Uterus (tissue), 4 donors: Measurements from ENCODE around the gene MAN2B2. TPM values are rescaled to one million over a fixed set of nuclear protein-coding genes. Genes with fewer than 3 reads are reported as not detected.

Experiments used
- DNase-seq, 2 donors: peaks; one replicate each; pipeline ENCODE4 v3.0.0-alpha.2; 2019 to 2020
- H3K27ac ChIP-seq, 2 donors: fragments of 200-600 bp; sonication (generic); 1 replicate in 1 of 2; 2 replicates in 1 of 2; pipeline ENCODE4 v1.5.1; 2016 to 2018
- H3K27me3 ChIP-seq, 2 donors: fragments of 200-600 bp; sonication (generic); one replicate each; pipeline ENCODE4 v1.5.1; 2018 to 2019; ENCODE audit warnings: control low read depth in 1 of 2
- H3K36me3 ChIP-seq, 2 donors: fragments of 200-600 bp; sonication (generic); one replicate each; pipeline ENCODE4 v1.5.1; 2019; ENCODE audit warnings: control low read depth in 1 of 2
- H3K4me1 ChIP-seq, 2 donors: fragments of 200-600 bp; sonication (generic); one replicate each; pipeline ENCODE4 v1.5.1; 2018 to 2019; ENCODE audit warnings: control low read depth in 1 of 2
- H3K4me3 ChIP-seq, 2 donors: fragments of 200-600 bp; sonication (generic); 1 replicate in 1 of 2; 2 replicates in 1 of 2; pipeline ENCODE4 v1.5.1; 2018 to 2019; ENCODE audit warnings: mild to moderate bottlenecking in 1 of 2
- H3K9me3 ChIP-seq, 2 donors: fragments of 200-600 bp; sonication (generic); one replicate each; pipeline ENCODE4 v1.5.1; 2019; ENCODE audit warnings: control low read depth in 1 of 2
- CTCF ChIP-seq, 4 experiments: fragments of 200-600 bp in 2 of 4; fragments of 450-650 bp in 2 of 4; sonication (generic) in 2 of 4; IDR thresholded peaks; one replicate each; pipeline ENCODE4 v1.5.1; 2016 to 2019; ENCODE audit warnings: antibody characterized with exemption in 4 of 4, mild to moderate bottlenecking in 2 of 4, moderate library complexity in 1 of 4
- POLR2A ChIP-seq, 2 donors: fragments of 450-650 bp; IDR thresholded peaks; one replicate each; pipeline ENCODE4 v1.6.1; 2016; ENCODE audit warnings: antibody characterized with exemption in 2 of 2, mild to moderate bottlenecking in 1 of 2, moderate library complexity in 1 of 2
- intact Hi-C: fragments of 100-400 bp; cut with DNase I; formaldehyde crosslinking; loops from one replicate; pipeline ENCODE4 v1.15.1; 2023; ENCODE audit warnings: low total_unique reads
- total RNA-seq, 4 donors: library from RNA; depleted of rRNA in 3 of 4; stranded (reverse); fragments of >200 nt in 3 of 4; gene quantifications; one replicate each; pipeline versions ENCODE4 v1.1.0 to v1.2.4, GENCODE V29; 2014 to 2023
- donor health status: DM: yes; HTN: yes; CAD: no.

The MAN2B2 gene
- total RNA-seq, 4 donors from 2014 or later, result 14.8 to 30.8 (median 19.2) TPM

GRCh38 chr4:6542951-6543350, 32.0 kb upstream of the MAN2B2 start:
- H3K27ac ChIP-seq, result no peak overlapping the region
- no peak for TF ChIP-seq POLR2A (IDR thresholded peaks at IDR 0.05)
- TF ChIP-seq CTCF (IDR thresholded peaks at IDR 0.05), result no peak
- no peaks in the 10 kb centered on the region for H3K36me3 ChIP-seq
- no peak for DNase-seq
- H3K27me3 ChIP-seq, result peaks cover 0 to 7% of the 10 kb centered on the region in 2 donors
- H3K4me3 ChIP-seq, result no peak overlapping the region
- H3K9me3 ChIP-seq, result no peaks in the 10 kb centered on the region
- H3K4me1 ChIP-seq, result no peaks in the 10 kb centered on the region
- intact Hi-C loops, result loop anchor here (10.0 kb wide), 1 partner anchor 208 kb away; no protein-coding TSS in a partner anchor

- no peak for DNase-seq
- Histone ChIP-seq H3K27ac (no peak overlapping the region), H3K4me1 (no peaks in the 10 kb centered on the region), H3K4me3 (no peak overlapping the region), H3K36me3 (no peaks in the 10 kb centered on the region), H3K27me3 (no peaks in the 10 kb centered on the region), H3K9me3 (no peaks in the 10 kb centered on the region)
- TF ChIP-seq POLR2A (IDR thresholded peaks at IDR 0.05) (no peak), CTCF (IDR thresholded peaks at IDR 0.05) (no peak)
- intact Hi-C loops, result loop anchor here (10.0 kb wide), 1 partner anchor 211 kb away; no protein-coding TSS in a partner anchor
These were observed 28.9 kb upstream of the MAN2B2 start for GRCh38 chr4:6546091-6546490.

- peak in 1 of 2 donors; percentile 34 for DNase-seq
- H3K36me3 ChIP-seq, result no peaks in the 10 kb centered on the region
- TF ChIP-seq POLR2A (IDR thresholded peaks at IDR 0.05) (no peak), CTCF (IDR thresholded peaks at IDR 0.05) (peak; percentile 66 to 82 (median 73))
- no peaks in the 10 kb centered on the region for H3K4me1 ChIP-seq
- H3K27me3 ChIP-seq, result no peaks in the 10 kb centered on the region
- no peak overlapping the region for H3K4me3 ChIP-seq
- H3K27ac ChIP-seq, result no peak overlapping the region
- intact Hi-C loops, result loop anchor here (10.0 kb wide), 1 partner anchor 212 kb away; no protein-coding TSS in a partner anchor
- H3K9me3 ChIP-seq, result no peaks in the 10 kb centered on the region
These were observed 28.1 kb upstream of the MAN2B2 start for GRCh38 chr4:6546681-6547447.

GRCh38 chr4:6548201-6548881, 26.6 kb upstream of the MAN2B2 start:
- no peak for TF ChIP-seq POLR2A (IDR thresholded peaks at IDR 0.05)
- no peak for TF ChIP-seq CTCF (IDR thresholded peaks at IDR 0.05)
- Histone ChIP-seq H3K4me3 (no peak overlapping the region), H3K9me3 (no peaks in the 10 kb centered on the region), H3K27ac (no peak overlapping the region), H3K4me1 (no peaks in the 10 kb centered on the region), H3K36me3 (no peaks in the 10 kb centered on the region), H3K27me3 (no peaks in the 10 kb centered on the region)
- DNase-seq, result no peak
- intact Hi-C loops, result loop anchor here (10.0 kb wide), 1 partner anchor 214 kb away; no protein-coding TSS in a partner anchor

GRCh38 chr4:6548882-6549230, 26.1 kb upstream of the MAN2B2 start:
- no peak overlapping the region for H3K27ac ChIP-seq
- no peaks in the 10 kb centered on the region for H3K27me3 ChIP-seq

More at GRCh38 chr4:6548882-6549230, 26.1 kb upstream of the MAN2B2 start:
- intact Hi-C loops, result loop anchor here (10.0 kb wide), 1 partner anchor 214 kb away; no protein-coding TSS in a partner anchor
- TF ChIP-seq POLR2A (IDR thresholded peaks at IDR 0.05), result no peak
- TF ChIP-seq CTCF (IDR thresholded peaks at IDR 0.05), result no peak
- DNase-seq, result no peak
- Histone ChIP-seq H3K4me3 (no peak overlapping the region), H3K9me3 (no peaks in the 10 kb centered on the region), H3K4me1 (no peaks in the 10 kb centered on the region), H3K36me3 (no peaks in the 10 kb centered on the region)
